Memory B cell (primary cell): ENCODE results near the gene HMX3.
A peak's percentile ranks its signal among the peaks of the same experiment; 100 is the strongest.

Experiments
- ATAC-seq: fragments of 150-1000 bp; cut with Tn5 transposase; 2 replicates; pipeline ENCODE4 v1.10.0; 2021; ENCODE audit warnings: low read depth, mild to moderate bottlenecking, moderate library complexity
- DNase-seq, 2 donors: peaks; one replicate each; pipeline ENCODE4 v3.0.0; 2022; ENCODE audit warnings: low spot score in 2 of 2
- H3K27ac Mint-ChIP-seq: one replicate; pipeline ENCODE4 v1.8.0; 2022; ENCODE audit warnings: mild to moderate bottlenecking, moderate library complexity, mixed read lengths
- H3K27me3 Mint-ChIP-seq: one replicate; pipeline ENCODE4 v1.8.0; 2022; ENCODE audit warnings: mixed read lengths
- H3K36me3 Mint-ChIP-seq: one replicate; pipeline ENCODE4 v1.8.0; 2022; ENCODE audit warnings: mild to moderate bottlenecking, mixed read lengths
- H3K4me1 Mint-ChIP-seq: one replicate; pipeline ENCODE4 v1.8.0; 2022; ENCODE audit warnings: mixed read lengths
- H3K4me3 Mint-ChIP-seq: one replicate; pipeline ENCODE4 v1.8.0; 2022; ENCODE audit warnings: mild to moderate bottlenecking, moderate library complexity, mixed read lengths
- H3K9me3 Mint-ChIP-seq: one replicate; pipeline ENCODE4 v1.8.0; 2022; ENCODE audit warnings: mixed read lengths

HMX3 gene

GRCh38 chr10:123140164-123140982 is 4.6 kb downstream of the HMX3 start:
- Mint-ChIP-seq H3K36me3 (no peaks in the 10 kb centered on the region), H3K27me3 (peaks cover 22% of the 10 kb centered on the region), H3K27ac (no peak overlapping the region), H3K9me3 (no peaks in the 10 kb centered on the region), H3K4me1 (peaks cover 3% of the 10 kb centered on the region), H3K4me3 (no peak overlapping the region)
- DNase-seq = no peak
- ATAC-seq = no peak

GRCh38 chr10:123140983-123141390 is 5.2 kb downstream of the HMX3 start:
- H3K36me3 Mint-ChIP-seq = no peaks in the 10 kb centered on the region
- H3K4me3 Mint-ChIP-seq = no peak overlapping the region
- ATAC-seq = no peak
- H3K27ac Mint-ChIP-seq = no peak overlapping the region
- DNase-seq = no peak
- peaks cover 5% of the 10 kb centered on the region for H3K4me1 Mint-ChIP-seq
- H3K9me3 Mint-ChIP-seq = no peaks in the 10 kb centered on the region
- H3K27me3 Mint-ChIP-seq = peaks cover 26% of the 10 kb centered on the region

- H3K9me3 Mint-ChIP-seq = no peaks in the 10 kb centered on the region
- DNase-seq (no peak), ATAC-seq (no peak)
- H3K4me3 Mint-ChIP-seq = no peak overlapping the region
- H3K4me1 Mint-ChIP-seq = peaks cover 5% of the 10 kb centered on the region
- H3K27ac Mint-ChIP-seq = no peak overlapping the region
- H3K36me3 Mint-ChIP-seq = no peaks in the 10 kb centered on the region
- peaks cover 24% of the 10 kb centered on the region for H3K27me3 Mint-ChIP-seq
Measured at GRCh38 chr10:123141791-123142700, 6.3 kb downstream of the HMX3 start.

GRCh38 chr10:123142701-123143161 is 7.0 kb downstream of the HMX3 start:
- H3K36me3 Mint-ChIP-seq = no peaks in the 10 kb centered on the region
- no peak overlapping the region for H3K4me3 Mint-ChIP-seq
- H3K27ac Mint-ChIP-seq = no peak overlapping the region
- no peaks in the 10 kb centered on the region for H3K9me3 Mint-ChIP-seq
- no peak for DNase-seq
- no peak for ATAC-seq
- H3K4me1 Mint-ChIP-seq = peaks cover 5% of the 10 kb centered on the region
- H3K27me3 Mint-ChIP-seq = peaks cover 25% of the 10 kb centered on the region

GRCh38 chr10:123143162-123143824 is 7.5 kb downstream of the HMX3 start:
- DNase-seq (no peak), ATAC-seq (no peak)
- Mint-ChIP-seq H3K27me3 (peaks cover 25% of the 10 kb centered on the region), H3K27ac (peak overlapping the region; percentile 31), H3K4me1 (peaks cover 5% of the 10 kb centered on the region), H3K4me3 (no peak overlapping the region), H3K9me3 (no peaks in the 10 kb centered on the region), H3K36me3 (no peaks in the 10 kb centered on the region)

- H3K36me3 Mint-ChIP-seq = no peaks in the 10 kb centered on the region
- no peak overlapping the region for H3K4me3 Mint-ChIP-seq
- DNase-seq = no peak
- H3K27ac Mint-ChIP-seq = no peak overlapping the region
- H3K9me3 Mint-ChIP-seq = no peaks in the 10 kb centered on the region
- ATAC-seq = no peak
- H3K27me3 Mint-ChIP-seq = peaks cover 25% of the 10 kb centered on the region
- peaks cover 6% of the 10 kb centered on the region for H3K4me1 Mint-ChIP-seq
Measured at GRCh38 chr10:123143825-123144168, 8.0 kb downstream of the HMX3 start.

- DNase-seq (peak in 1 of 2 donors; percentile 17), ATAC-seq (no peak)
- H3K9me3 Mint-ChIP-seq = no peaks in the 10 kb centered on the region
- H3K27me3 Mint-ChIP-seq = peaks cover 30% of the 10 kb centered on the region
- peak overlapping the region; percentile 42 for H3K27ac Mint-ChIP-seq
- H3K4me1 Mint-ChIP-seq = peaks cover 11% of the 10 kb centered on the region
- no peak overlapping the region for H3K4me3 Mint-ChIP-seq
- peaks cover 3% of the 10 kb centered on the region for H3K36me3 Mint-ChIP-seq
Measured at GRCh38 chr10:123144697-123145541, 9.1 kb downstream of the HMX3 start.

- DNase-seq (no peak), ATAC-seq (no peak)
- Mint-ChIP-seq H3K36me3 (peaks cover 3% of the 10 kb centered on the region), H3K27ac (peak overlapping the region; percentile 42), H3K4me1 (peaks cover 11% of the 10 kb centered on the region), H3K27me3 (peaks cover 32% of the 10 kb centered on the region), H3K9me3 (no peaks in the 10 kb centered on the region), H3K4me3 (no peak overlapping the region)
Measured at GRCh38 chr10:123145542-123146012, 9.8 kb downstream of the HMX3 start.

GRCh38 chr10:123146013-123146893 is 10.5 kb downstream of the HMX3 start:
- Mint-ChIP-seq H3K9me3 (no peaks in the 10 kb centered on the region), H3K4me3 (no peak overlapping the region), H3K27ac (peak overlapping the region; percentile 55), H3K36me3 (peaks cover 3% of the 10 kb centered on the region), H3K4me1 (peaks cover 11% of the 10 kb centered on the region), H3K27me3 (peaks cover 31% of the 10 kb centered on the region)
- DNase-seq (peak in 1 of 2 donors; percentile 25), ATAC-seq (no peak)

- Mint-ChIP-seq H3K4me3 (no peak overlapping the region), H3K27me3 (peaks cover 26% of the 10 kb centered on the region), H3K27ac (peak overlapping the region; percentile 55), H3K36me3 (peaks cover 3% of the 10 kb centered on the region), H3K4me1 (peaks cover 11% of the 10 kb centered on the region), H3K9me3 (no peaks in the 10 kb centered on the region)
- DNase-seq = no peak
- ATAC-seq = no peak
Measured at GRCh38 chr10:123146894-123147634, 11.3 kb downstream of the HMX3 start.

GRCh38 chr10:123147635-123148413 is 12.1 kb downstream of the HMX3 start, which contains the start of gene HMX2:
Gene HMX2, plus strand, starts transcription at chr10:123148136. Its CDS starts 243 bp downstream, at chr10:123148379.
- Mint-ChIP-seq H3K36me3 (peaks cover 3% of the 10 kb centered on the region), H3K27ac (peak within 1 kb of the TSS; percentile 84), H3K4me3 (peak within 1 kb of the TSS; percentile 46), H3K27me3 (peaks cover 28% of the 10 kb centered on the region), H3K9me3 (no peaks in the 10 kb centered on the region), H3K4me1 (peaks cover 11% of the 10 kb centered on the region)
- peak in 1 of 2 donors; percentile 39 for DNase-seq
- ATAC-seq = peak; percentile 23
